Stimulated activated memory B cell treated with anti-CD40 and anti-IgM and Interleukin-4, amounts not matched to agents 10 μg/mL and 1 μg/mL and 100 μg/mL, for 72 hours (primary cell): ENCODE results near the gene NHP2.
A peak's percentile ranks its signal among the peaks of the same experiment; 100 is the strongest.

ENCODE experiments used
- ATAC-seq: fragments of 150-1000 bp; cut with Tn5 transposase; 2 replicates; pipeline ENCODE4 v1.10.0; 2021
- H3K27ac Mint-ChIP-seq: one replicate; pipeline ENCODE4 v1.8.0; 2022; ENCODE audit warnings: mild to moderate bottlenecking, mixed read lengths
- H3K27me3 Mint-ChIP-seq: one replicate; pipeline ENCODE4 v1.8.0; 2022; ENCODE audit warnings: mixed read lengths
- H3K36me3 Mint-ChIP-seq: one replicate; pipeline ENCODE4 v1.8.0; 2022; ENCODE audit warnings: mixed read lengths
- H3K4me1 Mint-ChIP-seq: one replicate; pipeline ENCODE4 v1.8.0; 2022; ENCODE audit warnings: mixed read lengths
- H3K4me3 Mint-ChIP-seq: one replicate; pipeline ENCODE4 v1.8.0; 2022; ENCODE audit warnings: mild to moderate bottlenecking, moderate library complexity, mixed read lengths
- H3K9me3 Mint-ChIP-seq: one replicate; pipeline ENCODE4 v1.8.0; 2022; ENCODE audit warnings: mixed read lengths

Gene NHP2

DNA sequence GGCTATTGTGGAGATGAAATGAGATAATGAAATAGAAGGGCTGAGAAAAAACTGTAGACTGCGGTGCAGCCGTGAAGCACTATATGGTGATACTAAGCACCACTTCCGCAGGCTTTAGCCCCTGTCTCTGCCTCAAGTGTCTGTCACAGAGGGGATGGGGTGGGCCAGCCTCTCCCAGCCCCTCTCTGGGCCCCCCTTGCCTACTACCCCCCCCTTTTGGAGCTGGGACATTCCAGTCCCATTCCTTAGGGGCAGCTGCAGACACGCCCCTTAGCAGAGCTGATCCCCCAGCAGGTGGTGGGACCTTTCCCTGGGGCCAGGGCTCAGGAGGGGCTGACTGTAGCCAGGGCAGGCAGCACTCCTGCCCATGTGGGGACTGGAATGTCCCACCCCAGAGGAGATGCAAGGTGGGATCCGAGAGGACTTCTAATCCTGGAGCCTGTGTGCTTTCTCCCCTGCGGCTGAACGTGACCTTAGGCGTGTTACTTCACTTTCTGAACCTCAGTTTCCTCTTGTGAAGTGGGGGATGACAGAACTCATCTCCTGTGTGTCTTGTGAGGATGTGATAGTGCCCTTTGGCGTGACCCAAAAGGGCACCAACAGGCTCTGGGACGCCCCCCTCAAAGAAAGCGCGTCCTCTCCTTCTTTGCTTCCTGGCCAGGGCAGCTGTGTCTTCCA lies 38.4 kb downstream of the NHP2 start:
- Mint-ChIP-seq H3K4me3 (peak overlapping the region; percentile 98), H3K36me3 (peaks cover 5% of the 10 kb centered on the region), H3K27me3 (no peaks in the 10 kb centered on the region), H3K27ac (peak overlapping the region; percentile 96), H3K4me1 (peaks cover 75% of the 10 kb centered on the region), H3K9me3 (no peaks in the 10 kb centered on the region)
- ATAC-seq = peak; percentile 37

DNA sequence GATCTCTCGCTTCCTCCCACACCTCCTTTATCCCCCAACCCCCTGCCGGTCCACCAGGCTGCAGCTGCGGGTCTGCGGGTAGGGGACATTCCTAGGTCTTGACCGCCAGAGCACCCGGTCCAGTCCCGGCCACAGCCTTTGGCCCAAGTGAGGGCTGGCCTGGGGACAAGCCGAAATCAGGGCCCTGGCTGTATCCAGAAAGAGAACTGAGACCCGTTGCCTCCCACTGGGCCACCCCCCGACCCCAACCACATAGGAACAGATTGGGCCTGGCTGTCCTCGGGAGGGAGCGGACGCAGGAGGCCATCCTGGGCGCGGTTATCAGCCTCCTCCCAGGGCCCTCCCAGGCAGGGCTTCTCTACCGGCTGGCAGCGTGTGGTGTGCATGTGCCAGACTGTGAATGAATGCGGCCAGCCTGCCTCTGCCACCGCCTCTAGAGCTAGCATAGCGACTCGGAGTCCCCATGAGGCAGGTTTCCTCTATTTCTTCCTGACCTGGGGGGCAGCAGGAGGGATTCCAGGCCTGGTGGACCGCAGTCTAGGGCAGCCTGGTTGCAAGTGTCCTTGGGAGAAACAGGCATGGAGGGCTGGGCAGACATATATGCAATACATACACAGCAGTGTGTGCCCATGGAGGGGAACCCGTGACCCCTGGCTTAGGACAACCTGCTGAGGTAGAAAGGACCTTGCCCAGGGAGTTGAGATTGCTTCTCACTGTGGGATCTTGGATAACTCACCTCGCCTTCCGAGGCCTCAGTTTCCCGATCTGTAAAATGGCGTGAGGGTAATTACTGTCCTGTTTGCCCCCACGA lies 39.2 kb downstream of the NHP2 start:
- peak overlapping the region; percentile 98 for H3K4me3 Mint-ChIP-seq
- H3K27me3 Mint-ChIP-seq = no peaks in the 10 kb centered on the region
- peaks cover 74% of the 10 kb centered on the region for H3K4me1 Mint-ChIP-seq
- no peaks in the 10 kb centered on the region for H3K9me3 Mint-ChIP-seq
- peaks cover 5% of the 10 kb centered on the region for H3K36me3 Mint-ChIP-seq
- H3K27ac Mint-ChIP-seq = peak overlapping the region; percentile 96
- ATAC-seq = peak; percentile 57

DNA sequence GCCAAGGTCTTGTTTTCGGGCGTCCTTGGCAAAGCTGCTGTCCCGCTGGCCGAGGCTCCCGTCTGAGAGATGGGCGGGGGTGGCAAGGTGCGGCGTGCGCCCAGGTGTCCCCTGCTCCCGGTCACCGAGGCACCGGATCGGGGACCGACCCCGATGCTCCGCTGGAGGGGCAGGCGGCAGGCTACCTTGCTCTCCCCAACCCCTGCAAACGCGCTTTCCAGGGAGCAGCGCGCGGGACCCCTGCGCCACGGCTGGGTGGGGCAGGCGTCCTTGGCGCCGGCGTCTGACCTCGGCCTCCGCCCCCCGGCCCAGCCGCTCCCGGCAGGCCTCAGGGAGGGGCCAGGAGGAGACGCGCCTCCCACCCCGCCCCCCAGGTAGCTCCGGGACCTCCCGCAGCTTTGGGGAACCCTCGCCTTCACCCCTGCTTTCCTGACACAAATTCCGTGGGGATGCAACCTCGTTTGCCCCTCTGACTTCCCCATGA lies 39.8 kb downstream of the NHP2 start:
- Mint-ChIP-seq H3K9me3 (no peaks in the 10 kb centered on the region), H3K27ac (peak overlapping the region; percentile 96), H3K36me3 (peaks cover 5% of the 10 kb centered on the region), H3K4me3 (peak overlapping the region; percentile 98), H3K4me1 (peaks cover 73% of the 10 kb centered on the region), H3K27me3 (no peaks in the 10 kb centered on the region)
- ATAC-seq = peak; percentile 13

DNA sequence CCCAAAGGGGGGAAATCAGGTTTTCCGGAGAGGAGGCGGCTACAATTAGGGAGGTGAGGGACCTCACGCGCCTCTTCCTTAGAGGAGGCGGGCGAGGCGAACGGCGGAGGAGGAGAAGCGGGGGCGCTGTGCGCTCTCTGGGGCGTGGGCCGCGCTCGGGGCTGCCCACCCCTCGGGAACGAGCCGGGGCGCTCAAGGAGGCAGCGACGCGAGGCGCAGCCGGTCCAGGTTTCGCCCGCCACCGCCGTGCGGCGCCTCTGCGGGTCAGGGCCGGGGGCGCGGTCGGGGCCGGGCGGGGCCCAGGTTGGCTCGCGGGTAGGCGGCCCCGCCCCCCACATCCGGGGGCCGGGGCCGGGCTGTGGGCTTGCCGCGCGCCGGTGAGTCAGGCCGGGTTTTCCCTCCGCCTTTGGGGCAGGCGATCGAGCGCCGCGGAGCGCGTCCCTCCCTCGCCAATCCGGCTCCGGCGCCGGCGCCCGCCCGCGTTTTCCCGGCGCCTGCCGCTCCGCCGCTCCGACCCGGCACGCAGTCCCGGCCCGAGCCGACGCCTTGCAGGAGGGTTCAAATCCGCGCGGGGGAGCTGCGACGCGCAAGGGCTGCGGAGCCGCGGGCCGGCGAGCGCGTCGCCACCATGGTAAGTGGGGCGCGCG lies 40.4 kb downstream of the NHP2 start, which contains the start of gene N4BP3:
Gene N4BP3 (plus strand): TSS at position 392 of the 647 bp plus-strand sequence. CDS start 6,052 bp downstream, outside the sequence.
- peak; percentile 71 for ATAC-seq
- Mint-ChIP-seq H3K27me3 (no peaks in the 10 kb centered on the region), H3K4me1 (peaks cover 73% of the 10 kb centered on the region), H3K9me3 (no peaks in the 10 kb centered on the region), H3K4me3 (peak within 1 kb of the TSS; percentile 98), H3K36me3 (peaks cover 5% of the 10 kb centered on the region), H3K27ac (peak within 1 kb of the TSS; percentile 96)

DNA sequence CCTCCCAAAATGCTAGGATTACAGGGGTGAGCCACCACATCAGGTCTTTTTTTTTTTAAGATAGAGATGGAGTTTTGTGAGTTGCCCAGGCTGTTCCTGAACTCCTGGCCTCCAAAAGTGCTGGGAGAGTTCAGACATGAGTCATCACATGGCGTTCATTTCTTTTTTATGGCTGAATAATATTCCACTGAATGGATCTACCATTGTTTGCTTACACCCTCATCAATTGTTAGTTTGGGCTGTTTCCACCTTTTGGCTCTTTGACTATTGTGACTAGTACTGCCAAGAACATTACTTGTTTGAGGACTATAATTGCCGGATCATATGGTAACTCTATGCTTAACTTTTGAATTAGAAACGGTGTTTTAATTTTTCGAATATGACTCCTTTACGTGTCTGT lies 41.1 kb downstream of the NHP2 start:
- Mint-ChIP-seq H3K27me3 (no peaks in the 10 kb centered on the region), H3K9me3 (no peaks in the 10 kb centered on the region), H3K36me3 (peaks cover 5% of the 10 kb centered on the region), H3K4me1 (peaks cover 71% of the 10 kb centered on the region), H3K27ac (peak overlapping the region; percentile 96), H3K4me3 (peak overlapping the region; percentile 88)
- ATAC-seq = no peak

DNA sequence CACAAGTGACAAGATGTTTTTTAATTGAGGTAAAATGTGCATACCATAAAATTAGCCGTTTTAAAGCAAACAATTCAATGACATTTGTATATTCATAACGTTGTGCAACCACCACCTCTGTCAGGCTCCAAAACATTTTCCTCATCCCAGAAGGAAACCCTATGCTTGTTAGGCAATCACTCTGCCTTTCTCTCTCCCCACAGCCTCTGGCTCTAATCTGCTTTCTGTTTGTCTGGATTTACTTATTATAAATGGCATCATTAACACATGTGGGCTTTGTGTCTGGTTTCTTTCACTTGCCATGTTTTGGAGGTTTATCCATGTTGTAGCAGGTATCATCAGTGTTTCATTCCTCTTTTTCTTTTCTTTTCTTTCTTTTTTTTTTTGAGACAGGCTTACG lies 41.8 kb downstream of the NHP2 start:
- Mint-ChIP-seq H3K36me3 (peaks cover 5% of the 10 kb centered on the region), H3K27me3 (no peaks in the 10 kb centered on the region), H3K4me1 (peaks cover 68% of the 10 kb centered on the region), H3K27ac (peak overlapping the region; percentile 96), H3K9me3 (no peaks in the 10 kb centered on the region), H3K4me3 (no peak overlapping the region)
- ATAC-seq = no peak

DNA sequence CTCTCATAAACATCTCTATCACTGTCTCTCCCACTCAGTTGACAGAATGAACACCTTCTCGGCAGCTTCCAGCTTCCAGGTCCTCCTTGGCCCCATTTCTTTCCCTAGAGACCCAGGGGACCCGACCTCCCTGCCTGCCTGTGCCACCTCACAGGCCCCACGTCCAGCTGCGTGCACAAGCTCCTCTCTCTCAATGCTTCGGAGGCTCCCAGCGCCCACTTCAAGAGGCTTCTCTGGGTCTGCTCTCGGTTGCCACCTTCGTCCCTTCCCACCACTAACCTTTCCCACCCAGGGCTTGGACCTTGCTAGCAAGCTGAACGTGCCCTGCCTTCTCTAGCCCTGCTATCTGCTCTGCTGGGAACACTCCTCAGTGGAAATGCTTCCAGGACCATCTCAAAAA lies 43.2 kb downstream of the NHP2 start:
- Mint-ChIP-seq H3K4me1 (peaks cover 63% of the 10 kb centered on the region), H3K27me3 (no peaks in the 10 kb centered on the region), H3K4me3 (no peak overlapping the region), H3K36me3 (peaks cover 5% of the 10 kb centered on the region), H3K9me3 (no peaks in the 10 kb centered on the region), H3K27ac (peak overlapping the region; percentile 8)
- ATAC-seq = no peak

DNA sequence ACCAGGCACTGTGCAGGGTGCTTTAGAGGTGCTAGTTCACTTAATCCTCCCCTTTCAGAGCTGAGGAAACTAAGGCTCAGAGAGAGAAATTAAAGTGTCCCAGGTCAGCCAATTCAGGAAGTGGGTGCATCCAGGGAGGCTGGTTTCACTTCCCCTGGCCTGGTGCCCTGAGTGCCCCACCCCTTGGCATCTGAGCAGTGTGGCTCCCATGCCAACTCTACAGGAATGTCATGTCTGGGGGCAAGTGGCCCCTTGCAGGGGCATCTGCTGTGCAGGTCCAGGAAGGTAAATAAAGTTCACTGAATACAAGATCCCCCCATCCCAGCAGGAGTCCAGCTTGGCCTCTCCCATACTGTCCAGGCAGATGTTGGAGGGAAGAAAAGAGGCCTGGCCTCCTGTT lies 44.7 kb downstream of the NHP2 start:
- no peaks in the 10 kb centered on the region for H3K36me3 Mint-ChIP-seq
- H3K27me3 Mint-ChIP-seq = no peaks in the 10 kb centered on the region
- ATAC-seq = no peak
- no peak overlapping the region for H3K27ac Mint-ChIP-seq
- H3K9me3 Mint-ChIP-seq = no peaks in the 10 kb centered on the region
- H3K4me1 Mint-ChIP-seq = peaks cover 63% of the 10 kb centered on the region
- no peak overlapping the region for H3K4me3 Mint-ChIP-seq

DNA sequence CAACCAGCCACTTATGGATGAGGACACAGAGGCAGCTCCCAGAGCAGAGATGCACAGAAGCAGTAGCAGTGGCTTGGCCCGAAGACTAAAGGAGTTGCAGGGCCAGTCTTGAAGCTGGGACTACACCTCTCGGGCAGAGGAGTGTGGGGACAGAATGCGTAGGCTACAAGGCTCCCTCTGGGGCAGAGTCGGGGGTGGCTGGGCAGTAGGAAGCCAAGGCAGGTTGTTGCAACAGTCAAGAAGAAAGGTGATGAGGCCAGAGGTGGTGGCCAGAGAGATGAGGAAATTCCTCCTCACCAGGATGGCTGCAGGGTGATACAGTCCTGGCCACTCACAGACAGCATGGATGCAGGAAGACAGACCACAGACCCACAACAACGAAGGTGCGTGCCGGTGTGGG lies 45.2 kb downstream of the NHP2 start:
- Mint-ChIP-seq H3K27me3 (no peaks in the 10 kb centered on the region), H3K27ac (peak overlapping the region; percentile 7), H3K4me1 (peaks cover 67% of the 10 kb centered on the region), H3K4me3 (no peak overlapping the region), H3K9me3 (no peaks in the 10 kb centered on the region), H3K36me3 (no peaks in the 10 kb centered on the region)
- ATAC-seq = no peak

DNA sequence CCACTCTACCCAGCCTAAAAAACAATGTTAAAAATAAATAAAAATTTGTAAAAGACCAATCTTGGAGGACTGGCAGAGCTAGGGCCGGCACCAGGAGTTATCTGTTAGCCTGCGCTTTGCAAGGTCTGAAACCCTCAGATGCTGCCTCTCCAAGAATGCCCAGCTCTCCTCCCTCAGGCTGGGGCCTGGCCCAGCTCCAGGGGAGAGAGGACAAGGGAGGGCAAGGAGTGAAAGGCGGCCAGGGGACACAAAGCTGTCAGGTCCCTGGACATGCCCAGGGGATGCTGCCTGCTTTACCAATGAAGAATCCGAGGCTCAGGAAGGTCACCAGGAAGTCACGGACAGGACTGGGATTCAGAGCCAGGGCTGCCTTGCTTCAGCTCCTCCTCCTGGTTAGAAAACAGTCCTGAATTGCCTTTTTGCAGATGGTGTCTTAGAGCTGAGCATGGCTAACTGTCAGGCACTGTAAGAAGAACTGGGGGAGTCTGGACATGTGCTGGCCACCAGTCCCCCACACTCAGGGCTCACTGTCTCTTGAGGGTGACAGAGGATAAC lies 45.9 kb downstream of the NHP2 start:
- H3K4me3 Mint-ChIP-seq = no peak overlapping the region
- no peak for ATAC-seq
- peak overlapping the region; percentile 7 for H3K27ac Mint-ChIP-seq
- no peaks in the 10 kb centered on the region for H3K9me3 Mint-ChIP-seq
- H3K4me1 Mint-ChIP-seq = peaks cover 65% of the 10 kb centered on the region
- no peaks in the 10 kb centered on the region for H3K36me3 Mint-ChIP-seq
- H3K27me3 Mint-ChIP-seq = no peaks in the 10 kb centered on the region

DNA sequence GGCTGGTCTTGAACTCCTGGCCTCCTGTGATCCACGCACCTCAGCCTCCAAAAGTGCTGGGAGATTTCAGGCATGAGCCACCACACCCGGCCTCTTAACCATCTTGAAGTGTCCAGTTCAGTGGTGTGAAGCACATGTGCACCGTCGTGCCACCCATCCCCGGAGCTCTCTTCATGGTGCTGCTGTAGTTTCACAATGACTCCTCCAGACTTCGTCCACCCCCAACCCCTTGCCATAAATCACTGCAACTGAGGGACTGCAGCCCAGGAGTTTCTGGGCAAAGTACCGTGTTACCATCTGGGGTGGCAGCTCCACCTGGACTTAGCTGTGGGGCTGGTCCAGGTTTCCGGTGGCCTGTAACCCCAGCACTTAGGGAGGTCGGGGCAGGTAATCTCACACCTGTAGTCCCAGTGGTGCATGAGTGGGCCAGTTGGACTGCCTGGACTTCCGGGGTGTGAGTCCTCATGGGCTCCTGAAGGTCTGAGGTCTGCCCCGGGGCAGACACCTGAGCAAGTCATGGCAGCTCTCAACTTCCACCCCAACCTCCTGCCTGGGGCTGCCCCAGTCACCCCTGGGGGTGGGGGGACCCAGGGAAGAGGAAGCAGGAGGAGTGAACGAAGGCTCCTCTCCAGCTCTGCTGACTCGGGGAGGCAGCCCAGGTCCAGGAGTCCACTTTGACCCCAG lies 47.0 kb downstream of the NHP2 start:
- H3K27me3 Mint-ChIP-seq = no peaks in the 10 kb centered on the region
- H3K27ac Mint-ChIP-seq = peak overlapping the region; percentile 15
- no peaks in the 10 kb centered on the region for H3K9me3 Mint-ChIP-seq
- H3K4me3 Mint-ChIP-seq = no peak overlapping the region
- ATAC-seq = peak; percentile 78
- peaks cover 57% of the 10 kb centered on the region for H3K4me1 Mint-ChIP-seq
- no peaks in the 10 kb centered on the region for H3K36me3 Mint-ChIP-seq

DNA sequence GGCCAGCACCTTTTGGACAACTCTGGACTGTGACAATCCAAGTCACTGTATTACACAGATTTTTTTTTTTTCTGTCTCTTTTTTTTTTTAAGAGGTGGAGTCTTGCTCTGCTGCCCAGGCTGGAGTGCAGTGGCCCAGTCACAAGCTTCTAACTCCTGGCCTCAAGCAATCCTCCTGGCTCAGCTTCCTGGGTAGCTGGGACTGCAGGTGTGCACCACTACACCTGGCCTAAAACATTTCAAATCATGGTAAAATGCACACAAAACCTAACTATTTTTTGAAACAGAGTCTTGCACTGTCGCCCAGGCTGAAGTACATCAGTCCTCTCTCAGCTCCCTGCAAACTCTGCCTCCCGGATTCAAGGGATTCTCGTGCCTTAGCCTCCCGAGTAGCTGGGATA lies 47.6 kb downstream of the NHP2 start:
- Mint-ChIP-seq H3K27me3 (no peaks in the 10 kb centered on the region), H3K4me3 (no peak overlapping the region), H3K27ac (peak overlapping the region; percentile 15), H3K36me3 (no peaks in the 10 kb centered on the region), H3K9me3 (no peaks in the 10 kb centered on the region), H3K4me1 (peaks cover 57% of the 10 kb centered on the region)
- ATAC-seq = no peak

DNA sequence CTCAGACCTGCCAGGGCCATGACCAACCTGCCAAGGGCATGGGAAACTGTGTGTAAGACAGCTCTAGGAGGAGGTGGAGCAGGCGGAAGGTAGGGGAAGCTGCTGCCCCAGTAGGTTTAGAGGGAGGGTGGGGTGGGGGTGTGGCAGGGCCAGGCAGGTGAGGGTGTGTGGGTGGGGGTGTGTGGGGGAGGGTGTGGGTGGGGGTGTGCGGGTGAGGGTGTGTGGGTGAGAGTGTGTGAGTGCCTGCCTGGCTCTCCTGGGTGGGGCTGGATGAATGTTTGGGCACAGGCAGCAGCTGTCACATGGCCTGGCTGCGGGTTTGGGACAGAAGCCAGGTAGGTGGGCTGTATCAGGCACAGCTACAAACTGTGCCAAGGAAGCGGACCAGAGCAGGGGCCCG lies 49.2 kb downstream of the NHP2 start:
- Mint-ChIP-seq H3K4me1 (peaks cover 49% of the 10 kb centered on the region), H3K4me3 (no peak overlapping the region), H3K36me3 (no peaks in the 10 kb centered on the region), H3K9me3 (no peaks in the 10 kb centered on the region), H3K27me3 (no peaks in the 10 kb centered on the region), H3K27ac (peak overlapping the region; percentile 21)
- ATAC-seq = no peak

DNA sequence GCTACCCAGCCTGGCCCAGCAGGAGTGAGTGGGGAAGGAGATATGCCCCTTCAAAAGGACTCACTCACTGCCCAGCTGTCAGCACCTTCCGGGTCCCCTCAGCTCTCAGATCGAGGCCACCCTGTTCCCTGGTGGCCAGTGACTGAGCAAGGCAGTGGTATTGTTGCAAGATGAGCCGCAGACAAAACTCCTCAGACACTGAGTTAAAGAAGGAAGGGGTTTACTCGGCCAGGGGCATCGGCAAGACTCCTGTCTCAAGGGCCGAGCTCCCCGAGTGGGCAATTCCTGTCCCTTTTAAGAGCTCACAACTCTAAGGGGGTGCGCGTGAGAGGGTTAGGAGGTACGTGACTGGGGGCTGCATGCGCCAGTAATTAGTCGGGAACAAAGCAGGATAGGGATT lies 50.1 kb downstream of the NHP2 start:
- ATAC-seq = no peak
- H3K27me3 Mint-ChIP-seq = no peaks in the 10 kb centered on the region
- peaks cover 41% of the 10 kb centered on the region for H3K4me1 Mint-ChIP-seq
- peak overlapping the region; percentile 21 for H3K27ac Mint-ChIP-seq
- no peaks in the 10 kb centered on the region for H3K36me3 Mint-ChIP-seq
- H3K9me3 Mint-ChIP-seq = no peaks in the 10 kb centered on the region
- no peak overlapping the region for H3K4me3 Mint-ChIP-seq
